Pulmonary artery endothelial cell (primary cell): ENCODE data around the gene GRK1. TPM values are rescaled to one million over a fixed set of nuclear protein-coding genes. Genes with fewer than 3 reads are reported as not detected.
"Not testable (repeated sequence)": the region's sequence is repeated elsewhere in the genome, so short reads cannot be mapped to it uniquely, and the experiment has no call there.

Source experiments
- DNase-seq: peaks from one replicate; pipeline ENCODE4 v3.0.0-alpha.2; 2011; ENCODE audit warnings: low read depth, low spot score
- total RNA-seq: library from RNA; depleted of rRNA; stranded (reverse); fragments of >200 nt; gene quantifications from 2 replicates; pipeline ENCODE4 v1.2.3, GENCODE V29; 2014

Gene GRK1
- not detected in 2 replicates for total RNA-seq

GRCh38 chr13:113666951-113667701, at the start of gene GRK1:
TSS of gene GRK1 (plus strand) at chr13:113667219. CDS start at chr13:113667387, 168 bp downstream.
- no peak for DNase-seq

GRCh38 chr13:113617961-113618360, 49.1 kb upstream of the GRK1 start:
- no peak for DNase-seq

DNA sequence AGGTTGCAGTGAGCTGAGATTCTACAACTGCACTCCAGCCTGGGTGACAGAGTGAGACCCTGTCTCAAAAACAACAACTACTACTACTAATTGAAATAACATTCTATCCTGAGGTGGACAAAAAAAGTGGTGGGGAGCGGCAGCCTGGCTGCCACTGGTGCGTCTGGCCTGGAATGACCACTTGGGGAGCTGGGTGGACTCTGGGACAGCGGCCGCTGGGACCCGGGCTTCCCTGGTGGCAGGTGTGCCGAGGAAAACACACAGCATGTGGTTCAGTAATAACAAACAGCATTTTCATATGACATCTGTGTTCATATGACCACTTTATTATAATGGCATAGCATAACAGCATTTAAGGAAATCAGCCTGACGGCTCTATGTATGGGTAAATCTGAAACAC, 48.6 kb upstream of the GRK1 start:
- no peak for DNase-seq

GRCh38 chr13:113620036-113620796, 46.8 kb upstream of the GRK1 start:
- no peak for DNase-seq

DNA sequence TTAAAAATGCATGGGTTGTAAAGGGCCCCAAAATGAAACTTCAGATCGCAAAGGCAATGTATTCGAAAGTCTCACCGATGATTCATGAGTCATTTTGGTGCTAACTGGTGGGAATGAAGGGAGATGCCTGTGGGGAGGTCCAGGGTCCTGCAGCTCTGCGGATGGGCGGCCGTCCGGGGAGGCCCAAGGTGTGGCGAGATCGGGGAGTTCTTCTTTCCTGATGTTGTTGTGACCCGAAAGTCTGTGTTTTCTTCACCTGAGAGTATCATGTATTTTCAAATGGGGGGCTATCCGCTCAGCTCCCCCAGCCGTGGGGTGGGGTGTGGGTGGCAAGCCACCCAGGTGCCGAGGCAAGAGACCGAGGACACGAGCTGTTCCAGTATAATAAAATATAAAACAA, 46.0 kb upstream of the GRK1 start:
- no peak for DNase-seq

DNA sequence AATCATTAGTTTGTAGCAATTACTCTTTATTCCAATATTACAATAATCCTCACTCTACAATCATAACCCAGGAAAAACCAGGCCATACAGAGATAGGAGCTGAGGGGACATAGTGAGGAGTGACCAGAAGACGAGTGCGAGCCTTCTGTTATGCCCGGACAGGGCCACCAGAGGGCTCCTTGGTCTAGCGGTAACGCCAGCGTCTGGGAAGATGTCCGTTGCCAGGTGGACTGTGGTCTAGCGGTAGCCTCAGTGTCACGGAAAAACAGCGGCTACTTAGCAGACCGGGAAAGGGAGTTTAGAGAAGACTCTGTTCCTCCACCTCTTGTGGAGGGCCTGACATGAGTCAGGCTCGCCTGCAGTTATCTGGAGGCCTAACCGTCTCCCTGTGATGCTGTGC, 45.5 kb upstream of the GRK1 start:
- DNase-seq: not testable (repeated sequence)

GRCh38 chr13:113621986-113622550, 45.0 kb upstream of the GRK1 start:
- DNase-seq: not testable (repeated sequence)

GRCh38 chr13:113622791-113623490, 44.1 kb upstream of the GRK1 start:
- no peak for DNase-seq

- no peak for DNase-seq
Observed at GRCh38 chr13:113623491-113624234, 43.4 kb upstream of the GRK1 start.

- no peak for DNase-seq
Observed at GRCh38 chr13:113624235-113624587, 42.8 kb upstream of the GRK1 start.

DNA sequence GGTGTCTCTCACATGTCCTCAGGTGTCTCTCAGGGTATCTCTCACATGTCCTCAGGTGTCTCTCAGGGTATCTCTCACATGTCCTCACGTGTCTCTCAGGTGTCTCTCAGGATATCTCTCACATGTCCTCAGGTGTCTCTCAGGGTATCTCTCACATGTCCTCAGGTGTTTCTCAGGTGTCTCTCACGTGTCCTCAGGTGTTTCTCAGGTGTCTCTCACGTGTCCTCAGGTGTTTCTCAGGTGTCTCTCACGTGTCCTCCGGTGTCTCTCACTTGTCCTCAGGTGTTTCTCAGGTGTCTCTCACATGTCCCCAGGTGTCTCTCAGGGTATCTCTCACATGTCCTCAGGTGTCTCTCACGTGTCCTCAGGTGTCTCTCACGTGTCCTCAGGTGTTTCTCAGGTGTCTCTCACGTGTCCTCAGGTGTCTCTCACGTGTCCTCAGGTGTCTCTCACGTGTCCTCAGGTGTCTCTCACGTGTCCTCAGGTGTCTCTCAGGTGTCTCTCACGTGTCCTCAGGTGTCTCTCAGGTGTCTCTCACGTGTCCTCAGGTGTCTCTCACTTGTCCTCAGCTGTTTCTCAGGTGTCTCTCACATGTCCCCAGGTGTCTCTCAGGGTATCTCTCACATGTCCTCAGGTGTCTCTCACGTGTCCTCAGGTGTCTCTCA, 42.2 kb upstream of the GRK1 start:
- DNase-seq: not testable (repeated sequence)

DNA sequence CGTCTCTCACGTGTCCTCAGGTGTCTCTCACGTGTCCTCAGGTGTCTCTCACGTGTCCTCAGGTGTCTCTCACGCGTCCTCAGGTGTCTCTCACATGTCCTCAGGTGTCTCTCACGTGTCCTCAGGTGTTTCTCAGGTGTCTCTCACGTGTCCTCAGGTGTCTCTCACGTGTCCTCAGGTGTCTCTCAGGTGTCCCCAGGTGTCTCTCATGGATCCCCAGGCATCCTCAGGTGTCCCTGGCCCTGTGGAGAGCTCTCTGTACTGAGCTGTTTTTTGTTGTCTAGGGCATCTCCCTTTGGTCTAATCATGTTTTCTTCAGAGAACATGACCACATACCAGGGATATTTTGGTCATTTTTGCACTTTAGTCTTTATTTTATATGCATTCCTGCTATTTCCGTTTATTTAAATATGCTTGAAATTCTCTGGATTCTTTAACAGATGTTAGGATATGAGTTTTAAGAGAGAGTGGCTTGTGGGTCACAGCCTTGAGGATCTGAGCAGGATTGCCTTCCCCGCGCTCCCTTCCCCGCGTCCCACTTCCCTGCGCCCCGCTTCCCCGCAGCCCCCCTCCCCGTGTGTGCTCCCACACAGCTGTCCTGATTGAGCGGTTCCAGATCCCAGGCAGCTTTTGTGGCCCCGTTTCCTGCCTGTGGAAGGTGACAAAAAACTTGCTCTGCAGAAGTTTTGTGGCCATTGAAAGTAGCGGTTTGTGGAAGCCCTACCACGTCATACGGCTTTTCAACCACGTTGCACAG, 40.9 kb upstream of the GRK1 start:
- no peak for DNase-seq

- DNase-seq: no peak
Observed at GRCh38 chr13:113627136-113627535, 39.9 kb upstream of the GRK1 start.

DNA sequence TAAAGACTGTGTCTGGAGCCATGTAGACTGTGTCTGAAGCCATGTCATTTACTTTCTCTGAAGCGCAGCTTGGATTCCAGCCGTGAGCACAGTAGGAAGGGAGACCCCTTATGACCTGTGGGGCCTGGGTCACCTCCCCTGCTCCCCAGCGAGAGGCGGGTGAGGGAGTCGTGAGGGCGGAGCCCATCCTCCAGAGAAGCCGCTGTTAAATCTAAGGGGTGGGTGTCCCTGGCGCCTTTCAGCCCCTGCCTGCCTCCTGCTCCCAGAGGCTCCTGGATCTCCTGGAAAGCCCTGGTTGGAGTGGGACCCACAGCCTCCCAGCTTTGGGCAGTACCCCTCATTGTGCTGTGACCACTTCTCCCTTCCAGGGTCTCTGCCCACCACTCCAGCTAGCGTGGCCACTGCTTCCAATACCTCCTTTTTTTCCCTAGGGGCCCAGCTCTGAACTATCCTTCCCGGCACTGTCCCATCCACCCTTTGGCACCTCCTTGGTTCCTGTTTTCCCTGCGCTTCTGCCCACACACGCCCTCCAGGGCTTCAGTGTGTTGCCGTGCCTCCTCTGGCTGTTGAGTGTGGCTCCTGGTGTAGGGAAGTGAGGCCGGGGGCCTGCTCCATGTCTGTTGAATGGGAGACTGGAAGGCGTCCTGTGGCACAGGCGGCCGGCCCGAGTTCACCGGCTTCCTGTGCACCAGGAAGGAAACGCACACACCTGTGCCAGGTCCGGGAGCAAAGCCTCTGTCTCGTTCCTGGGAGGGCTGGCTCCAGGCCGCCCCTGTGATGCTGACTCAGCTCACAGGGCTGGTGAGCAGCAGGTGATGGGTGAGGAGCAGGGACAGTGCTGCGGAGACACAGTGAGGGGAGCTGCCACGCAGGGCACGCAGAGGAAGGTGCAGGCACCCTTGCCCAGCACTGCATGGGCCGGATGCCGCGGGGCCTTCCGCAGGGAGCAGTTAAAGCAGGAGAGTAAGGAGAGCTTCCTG, 38.4 kb upstream of the GRK1 start:
- DNase-seq: no peak

DNA sequence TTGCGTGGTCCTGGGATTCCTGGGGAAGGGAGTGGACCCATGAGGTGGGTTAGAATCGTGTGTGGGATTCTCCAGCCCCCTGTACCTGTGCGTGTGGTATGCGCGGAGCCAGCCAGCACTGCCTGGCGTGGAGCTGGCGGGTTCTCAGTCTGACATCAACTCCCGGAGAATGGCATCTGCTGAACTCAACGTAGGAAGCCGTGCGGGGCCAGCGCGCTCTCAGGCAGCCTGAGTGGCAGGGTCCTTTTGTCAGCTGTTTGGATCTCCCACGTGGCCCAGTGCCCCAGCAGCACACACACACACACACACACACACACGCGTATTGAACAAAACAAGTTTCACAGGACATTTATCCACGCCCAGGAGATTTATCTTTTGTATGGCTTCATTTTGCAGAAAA, 37.2 kb upstream of the GRK1 start:
- no peak for DNase-seq

GRCh38 chr13:113630296-113630695, 36.7 kb upstream of the GRK1 start:
- DNase-seq: no peak

GRCh38 chr13:113630804-113631203, 36.2 kb upstream of the GRK1 start:
- no peak for DNase-seq

- no peak for DNase-seq
Observed at GRCh38 chr13:113631341-113632095, 35.5 kb upstream of the GRK1 start.
